HL-60 (cell line): ENCODE measurements around the gene FAM124A.

Experiments used
- DNase-seq, 2 experiments: peaks; one replicate each; pipeline ENCODE4 v3.0.0-alpha.2; 2010 to 2020; ENCODE audit warnings: low read depth in 1 of 2, low spot score in 1 of 2
- H3K27ac ChIP-seq: fragments of 250-450 bp; sonication (Bioruptor Pico); replicated peaks from 2 replicates; pipeline ENCODE4 v1.5.1; 2020; ENCODE audit warnings: mild to moderate bottlenecking, moderate library complexity
- H3K27me3 ChIP-seq: fragments of 250-450 bp; sonication (Bioruptor Pico); 2 replicates; pipeline ENCODE4 v1.5.1; 2021; ENCODE audit warnings: mild to moderate bottlenecking, moderate library complexity; ENCODE audit not compliant: insufficient read depth, poor library complexity, severe bottlenecking
- H3K4me3 ChIP-seq: replicated peaks from 2 replicates; pipeline ENCODE4 v1.5.1; 2011; ENCODE audit warnings: mild to moderate bottlenecking, control low read depth, low read length; ENCODE audit not compliant: insufficient read depth
- GABPA ChIP-seq: IDR thresholded peaks from 2 replicates; pipeline ENCODE4 v1.6.1; 2012; ENCODE audit warnings: low read depth
- POLR2AphosphoS5 ChIP-seq: IDR thresholded peaks from 2 replicates; pipeline ENCODE4 v1.6.1; 2012; ENCODE audit warnings: low read depth
- SPI1 ChIP-seq: IDR thresholded peaks from 2 replicates; pipeline ENCODE4 v1.6.1; 2012; ENCODE audit warnings: low read depth, mild to moderate bottlenecking, borderline replicate concordance
- TF ChIP-seq, protein P1 (sequence below): IDR thresholded peaks from 2 replicates; pipeline ENCODE4 v1.6.1; 2012; ENCODE audit warnings: low read depth; ENCODE audit not compliant: insufficient replicate concordance
- TF ChIP-seq, protein P2 (sequence below): IDR thresholded peaks from one replicate; pipeline ENCODE4 v1.5.1; 2011; ENCODE audit warnings: low read length, control low read depth, inconsistent platforms; ENCODE audit not compliant: insufficient read depth

FAM124A gene

DNA sequence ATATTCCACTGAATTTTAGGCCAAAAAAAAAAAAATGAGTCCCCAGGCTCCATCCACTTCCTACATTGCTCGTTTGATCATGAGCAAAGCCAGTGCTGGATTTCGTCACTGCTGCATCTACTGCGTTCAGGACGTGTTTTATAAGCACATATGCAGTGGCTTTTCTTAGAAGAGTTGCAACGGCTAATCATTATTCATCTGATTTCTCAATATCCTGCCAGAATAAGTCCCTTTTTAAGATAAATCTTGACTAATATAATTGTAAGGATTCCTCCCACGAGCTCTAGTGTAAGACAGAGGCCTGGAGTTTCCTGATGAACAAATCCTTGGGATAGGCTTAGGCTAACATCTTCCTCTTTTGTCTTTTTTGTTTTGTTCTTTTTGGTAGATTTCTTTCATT lies 19.5 kb downstream of the FAM124A start:
- peak; percentile 53 to 60 for DNase-seq
- H3K27ac ChIP-seq: no peak overlapping the region
- TF ChIP-seq, protein P1, sequence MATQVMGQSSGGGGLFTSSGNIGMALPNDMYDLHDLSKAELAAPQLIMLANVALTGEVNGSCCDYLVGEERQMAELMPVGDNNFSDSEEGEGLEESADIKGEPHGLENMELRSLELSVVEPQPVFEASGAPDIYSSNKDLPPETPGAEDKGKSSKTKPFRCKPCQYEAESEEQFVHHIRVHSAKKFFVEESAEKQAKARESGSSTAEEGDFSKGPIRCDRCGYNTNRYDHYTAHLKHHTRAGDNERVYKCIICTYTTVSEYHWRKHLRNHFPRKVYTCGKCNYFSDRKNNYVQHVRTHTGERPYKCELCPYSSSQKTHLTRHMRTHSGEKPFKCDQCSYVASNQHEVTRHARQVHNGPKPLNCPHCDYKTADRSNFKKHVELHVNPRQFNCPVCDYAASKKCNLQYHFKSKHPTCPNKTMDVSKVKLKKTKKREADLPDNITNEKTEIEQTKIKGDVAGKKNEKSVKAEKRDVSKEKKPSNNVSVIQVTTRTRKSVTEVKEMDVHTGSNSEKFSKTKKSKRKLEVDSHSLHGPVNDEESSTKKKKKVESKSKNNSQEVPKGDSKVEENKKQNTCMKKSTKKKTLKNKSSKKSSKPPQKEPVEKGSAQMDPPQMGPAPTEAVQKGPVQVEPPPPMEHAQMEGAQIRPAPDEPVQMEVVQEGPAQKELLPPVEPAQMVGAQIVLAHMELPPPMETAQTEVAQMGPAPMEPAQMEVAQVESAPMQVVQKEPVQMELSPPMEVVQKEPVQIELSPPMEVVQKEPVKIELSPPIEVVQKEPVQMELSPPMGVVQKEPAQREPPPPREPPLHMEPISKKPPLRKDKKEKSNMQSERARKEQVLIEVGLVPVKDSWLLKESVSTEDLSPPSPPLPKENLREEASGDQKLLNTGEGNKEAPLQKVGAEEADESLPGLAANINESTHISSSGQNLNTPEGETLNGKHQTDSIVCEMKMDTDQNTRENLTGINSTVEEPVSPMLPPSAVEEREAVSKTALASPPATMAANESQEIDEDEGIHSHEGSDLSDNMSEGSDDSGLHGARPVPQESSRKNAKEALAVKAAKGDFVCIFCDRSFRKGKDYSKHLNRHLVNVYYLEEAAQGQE: no peak
- TF ChIP-seq, protein P2, sequence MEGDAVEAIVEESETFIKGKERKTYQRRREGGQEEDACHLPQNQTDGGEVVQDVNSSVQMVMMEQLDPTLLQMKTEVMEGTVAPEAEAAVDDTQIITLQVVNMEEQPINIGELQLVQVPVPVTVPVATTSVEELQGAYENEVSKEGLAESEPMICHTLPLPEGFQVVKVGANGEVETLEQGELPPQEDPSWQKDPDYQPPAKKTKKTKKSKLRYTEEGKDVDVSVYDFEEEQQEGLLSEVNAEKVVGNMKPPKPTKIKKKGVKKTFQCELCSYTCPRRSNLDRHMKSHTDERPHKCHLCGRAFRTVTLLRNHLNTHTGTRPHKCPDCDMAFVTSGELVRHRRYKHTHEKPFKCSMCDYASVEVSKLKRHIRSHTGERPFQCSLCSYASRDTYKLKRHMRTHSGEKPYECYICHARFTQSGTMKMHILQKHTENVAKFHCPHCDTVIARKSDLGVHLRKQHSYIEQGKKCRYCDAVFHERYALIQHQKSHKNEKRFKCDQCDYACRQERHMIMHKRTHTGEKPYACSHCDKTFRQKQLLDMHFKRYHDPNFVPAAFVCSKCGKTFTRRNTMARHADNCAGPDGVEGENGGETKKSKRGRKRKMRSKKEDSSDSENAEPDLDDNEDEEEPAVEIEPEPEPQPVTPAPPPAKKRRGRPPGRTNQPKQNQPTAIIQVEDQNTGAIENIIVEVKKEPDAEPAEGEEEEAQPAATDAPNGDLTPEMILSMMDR: no peak
- no peak for TF ChIP-seq GABPA
- no peak for TF ChIP-seq SPI1
- TF ChIP-seq POLR2AphosphoS5: no peak

DNA sequence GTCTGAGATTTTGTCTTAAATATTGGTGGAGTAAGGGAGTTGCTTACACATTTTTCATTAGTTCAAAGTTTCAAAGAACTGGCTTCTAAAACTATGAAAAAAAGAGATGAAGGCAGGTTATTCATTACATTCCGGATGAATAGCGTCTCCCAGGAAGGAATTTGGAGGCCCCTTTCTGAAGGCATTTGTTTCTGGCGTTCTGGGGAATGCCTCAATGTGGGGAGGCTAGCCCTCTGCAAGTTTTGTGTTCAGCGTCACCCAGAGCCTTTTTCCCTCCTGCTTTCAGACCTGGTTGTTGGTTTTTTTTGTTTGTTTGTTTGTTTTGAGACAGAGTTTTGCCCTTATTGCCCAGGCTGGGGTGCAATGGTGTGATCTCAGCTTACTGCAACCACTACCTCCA lies 21.0 kb downstream of the FAM124A start:
- Histone ChIP-seq H3K27me3 (no peaks in the 10 kb centered on the region), H3K4me3 (no peak overlapping the region), H3K27ac (no peak overlapping the region)
- no peak for DNase-seq
- TF ChIP-seq GABPA (no peak), POLR2AphosphoS5 (no peak), SPI1 (no peak)
- TF ChIP-seq, protein P1: no peak
- TF ChIP-seq, protein P2: no peak

More for the DNA sequence above, 19.5 kb downstream of the FAM124A start:
- H3K4me3 ChIP-seq: no peak overlapping the region
- H3K27me3 ChIP-seq: no peaks in the 10 kb centered on the region

DNA sequence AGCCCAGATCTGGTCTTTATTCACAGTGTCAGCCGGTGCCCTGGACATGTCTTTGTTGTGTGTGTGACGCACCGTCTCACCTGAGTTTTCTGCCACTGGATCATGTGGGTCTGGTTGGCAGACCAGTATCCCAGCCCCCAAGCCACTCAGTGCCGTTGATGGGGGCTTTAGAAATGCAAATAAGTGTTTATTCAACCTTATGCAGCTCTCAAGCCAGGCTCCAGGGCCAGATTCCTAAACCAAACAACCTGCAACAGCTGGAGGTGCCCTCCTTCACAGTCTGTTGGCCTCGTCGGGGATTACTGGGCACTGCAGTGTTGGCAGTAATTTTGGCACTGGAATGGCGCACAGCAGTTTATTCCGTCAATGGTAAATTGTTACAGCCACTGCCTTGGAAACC lies 21.6 kb downstream of the FAM124A start:
- no peak for DNase-seq
- H3K4me3 ChIP-seq: no peak overlapping the region
- H3K27me3 ChIP-seq: no peaks in the 10 kb centered on the region
- no peak overlapping the region for H3K27ac ChIP-seq
- TF ChIP-seq GABPA (no peak), SPI1 (no peak), POLR2AphosphoS5 (no peak)
- TF ChIP-seq, protein P2: no peak
- TF ChIP-seq, protein P1: no peak
